A673 (cell line): ENCODE data around the gene XKR7. TPM values are rescaled to one million over a fixed set of nuclear protein-coding genes. Genes with fewer than 3 reads are reported as not detected.

Source experiments
- BruUV-seq: library from RNA; stranded (reverse); fragments of 400-500 nt; replicated peaks from 2 replicates; lab custom pipeline; 2021; lab: Mats Ljungman, UMichigan
- CTCF ChIA-PET: fragments of 300-600 bp; sonication (Branson Sonifier 250); formaldehyde crosslinking; loops from one replicate; lab custom pipeline; 2022; ENCODE audit warnings: antibody characterized with exemption; lab: Charles Lee
- POLR2A ChIA-PET: fragments of 300-600 bp; sonication (Branson Sonifier 250); formaldehyde crosslinking; loops from one replicate; lab custom pipeline; 2022; ENCODE audit warnings: antibody characterized with exemption; ENCODE audit not compliant: low non-redundant PET; lab: Charles Lee
- DNase-seq: peaks from one replicate; pipeline ENCODE4 v3.0.0-alpha.2; 2015; ENCODE audit warnings: low spot score
- H3K27ac ChIP-seq: fragments of 200-600 bp; sonication (generic); 2 replicates; pipeline ENCODE4 v1.5.1; 2016; ENCODE audit warnings: mixed run types, low read depth, mild to moderate bottlenecking, mixed read lengths, antibody characterized with exemption, low read length; ENCODE audit not compliant: poor library complexity, severe bottlenecking
- H3K27me3 ChIP-seq: fragments of 200-600 bp; sonication (generic); replicated peaks from 2 replicates; pipeline ENCODE4 v1.6.1; 2017; ENCODE audit warnings: mixed run types, low read depth, mild to moderate bottlenecking, mixed read lengths, antibody characterized with exemption, low read length; ENCODE audit not compliant: insufficient read depth, poor library complexity
- H3K36me3 ChIP-seq: fragments of 200-600 bp; sonication (generic); 2 replicates; pipeline ENCODE4 v1.6.1; 2016; ENCODE audit warnings: mixed run types, mild to moderate bottlenecking, mixed read lengths, antibody characterized with exemption, low read length; ENCODE audit not compliant: insufficient read depth, poor library complexity, severe bottlenecking
- H3K4me1 ChIP-seq: fragments of 200-600 bp; sonication (generic); 2 replicates; pipeline ENCODE4 v1.6.1; 2017; ENCODE audit warnings: mixed run types, mild to moderate bottlenecking, mixed read lengths, antibody characterized with exemption, low read length; ENCODE audit not compliant: insufficient read depth, poor library complexity, severe bottlenecking
- H3K4me3 ChIP-seq: fragments of 200-600 bp; sonication (generic); 2 replicates; pipeline ENCODE4 v1.5.1; 2016; ENCODE audit warnings: low read depth, mixed run types, mild to moderate bottlenecking, mixed read lengths, low read length; ENCODE audit not compliant: poor library complexity, severe bottlenecking
- H3K9me3 ChIP-seq: fragments of 200-600 bp; sonication (generic); 2 replicates; pipeline ENCODE4 v1.6.1; 2016; ENCODE audit warnings: mixed run types, low read depth, mild to moderate bottlenecking, mixed read lengths, antibody characterized with exemption, low read length; ENCODE audit not compliant: poor library complexity, severe bottlenecking
- EZH2 ChIP-seq: fragments of 200-600 bp; sonication (generic); IDR thresholded peaks from 2 replicates; pipeline ENCODE4 v1.6.1; 2017; ENCODE audit warnings: borderline replicate concordance, low read depth, mild to moderate bottlenecking, mixed read lengths, antibody characterized with exemption, low read length; ENCODE audit not compliant: poor library complexity, severe bottlenecking
- intact Hi-C: fragments of 100-400 bp; cut with micrococcal nuclease; formaldehyde crosslinking; loops from one replicate; pipeline ENCODE4 v1.10.0; 2022; ENCODE audit not compliant: unreplicated experiment
- total RNA-seq: library from RNA; stranded (reverse); gene quantifications from 2 replicates; pipeline ENCODE4 v1.2.3, GENCODE V29; 2021
- TF ChIP-seq, protein P1 (sequence below): fragments of 300-800, 200-600 bp; sonication (generic); conservative IDR thresholded peaks from 2 replicates; pipeline ENCODE4 v1.5.1; 2017; ENCODE audit warnings: low read depth, mild to moderate bottlenecking, antibody characterized with exemption, low read length, moderate library complexity, mixed read lengths

XKR7 gene
- total RNA-seq, 1 experiment from 2014 or later: not detected

- no peak overlapping the region for H3K4me3 ChIP-seq
- ChIA-PET CTCF (interaction anchor here (0.7 kb wide), 1 partner anchor 196 kb away, joined by 4 read pairs; no protein-coding TSS in a partner anchor), POLR2A (no interaction called here)
- peaks cover 31% of the 10 kb centered on the region for H3K27me3 ChIP-seq
- intact Hi-C loops: no loop called here
- no peaks in the 10 kb centered on the region for H3K36me3 ChIP-seq
- TF ChIP-seq, protein P1, sequence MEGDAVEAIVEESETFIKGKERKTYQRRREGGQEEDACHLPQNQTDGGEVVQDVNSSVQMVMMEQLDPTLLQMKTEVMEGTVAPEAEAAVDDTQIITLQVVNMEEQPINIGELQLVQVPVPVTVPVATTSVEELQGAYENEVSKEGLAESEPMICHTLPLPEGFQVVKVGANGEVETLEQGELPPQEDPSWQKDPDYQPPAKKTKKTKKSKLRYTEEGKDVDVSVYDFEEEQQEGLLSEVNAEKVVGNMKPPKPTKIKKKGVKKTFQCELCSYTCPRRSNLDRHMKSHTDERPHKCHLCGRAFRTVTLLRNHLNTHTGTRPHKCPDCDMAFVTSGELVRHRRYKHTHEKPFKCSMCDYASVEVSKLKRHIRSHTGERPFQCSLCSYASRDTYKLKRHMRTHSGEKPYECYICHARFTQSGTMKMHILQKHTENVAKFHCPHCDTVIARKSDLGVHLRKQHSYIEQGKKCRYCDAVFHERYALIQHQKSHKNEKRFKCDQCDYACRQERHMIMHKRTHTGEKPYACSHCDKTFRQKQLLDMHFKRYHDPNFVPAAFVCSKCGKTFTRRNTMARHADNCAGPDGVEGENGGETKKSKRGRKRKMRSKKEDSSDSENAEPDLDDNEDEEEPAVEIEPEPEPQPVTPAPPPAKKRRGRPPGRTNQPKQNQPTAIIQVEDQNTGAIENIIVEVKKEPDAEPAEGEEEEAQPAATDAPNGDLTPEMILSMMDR: no peak
- no peak for TF ChIP-seq EZH2
- no peak overlapping the region for H3K27ac ChIP-seq
- no TSS peak for BruUV-seq
- H3K9me3 ChIP-seq: no peaks in the 10 kb centered on the region
- DNase-seq: no peak
- no peaks in the 10 kb centered on the region for H3K4me1 ChIP-seq
Measured at GRCh38 chr20:31975874-31976273, 7.9 kb downstream of the XKR7 start.

DNA sequence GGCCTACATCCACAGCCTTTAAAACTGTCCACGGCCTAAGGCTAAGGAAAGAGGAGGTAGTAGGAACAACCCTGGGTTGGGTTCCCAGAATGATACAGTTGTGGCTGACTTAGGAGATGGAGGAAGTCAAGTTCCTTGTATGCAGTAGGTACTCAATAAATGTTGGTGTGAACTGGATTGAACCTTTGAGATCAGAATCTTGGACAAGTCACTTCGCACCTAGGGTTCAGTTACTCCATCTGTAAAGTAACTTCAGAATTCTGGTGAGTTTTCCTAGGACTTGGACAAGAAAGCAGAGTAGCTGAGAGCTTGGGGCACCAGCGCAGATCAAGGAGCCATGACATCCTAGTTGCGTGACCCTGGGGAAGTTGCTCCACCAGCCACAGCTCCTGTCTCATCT, 9.1 kb downstream of the XKR7 start:
- Histone ChIP-seq H3K9me3 (no peaks in the 10 kb centered on the region), H3K4me3 (no peak overlapping the region), H3K27me3 (peaks cover 19% of the 10 kb centered on the region), H3K4me1 (no peaks in the 10 kb centered on the region), H3K27ac (no peak overlapping the region), H3K36me3 (no peaks in the 10 kb centered on the region)
- ChIA-PET CTCF (no interaction called here), POLR2A (no interaction called here)
- DNase-seq: no peak
- BruUV-seq: no TSS peak
- intact Hi-C loops: no loop called here
- TF ChIP-seq, protein P1: no peak
- no peak for TF ChIP-seq EZH2

DNA sequence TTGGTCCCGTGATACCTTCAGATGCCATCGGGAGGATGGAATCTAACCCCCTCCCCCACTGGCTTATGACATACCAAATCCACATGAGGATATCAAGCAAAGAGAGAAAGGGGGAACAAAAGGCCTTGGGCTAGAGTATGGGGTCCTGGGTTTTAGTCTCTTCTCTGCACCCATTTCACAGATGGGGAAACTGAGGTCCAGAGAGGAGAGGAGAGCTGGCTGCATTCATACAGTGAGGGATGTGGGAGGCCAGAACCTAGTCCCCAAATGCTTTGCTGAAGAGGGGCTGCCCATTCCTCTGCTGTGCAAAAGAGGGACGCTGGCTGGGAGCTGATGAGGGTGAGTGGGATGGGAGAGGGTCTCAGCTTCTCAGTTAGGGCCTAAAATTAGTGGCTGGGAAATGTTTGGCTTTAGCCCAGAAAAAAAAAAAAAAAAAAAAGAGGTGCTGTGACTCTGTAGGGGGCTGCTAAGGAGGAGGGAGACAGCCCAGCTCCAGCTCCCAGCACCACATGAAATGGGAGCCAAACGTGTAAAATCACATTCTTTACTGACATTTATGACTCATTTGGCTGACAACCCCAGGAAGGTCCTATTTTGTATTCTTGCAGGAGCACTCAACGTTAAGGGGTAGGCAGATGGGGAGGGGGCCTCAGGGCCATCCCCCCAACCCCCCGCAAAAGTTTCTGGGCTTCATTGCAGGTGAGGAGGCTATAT, 11.9 kb downstream of the XKR7 start:
- H3K4me3 ChIP-seq: no peak overlapping the region
- no peaks in the 10 kb centered on the region for H3K9me3 ChIP-seq
- intact Hi-C loops: no loop called here
- H3K4me1 ChIP-seq: no peaks in the 10 kb centered on the region
- H3K36me3 ChIP-seq: no peaks in the 10 kb centered on the region
- no peak for DNase-seq
- BruUV-seq: no TSS peak
- peaks cover 5% of the 10 kb centered on the region for H3K27me3 ChIP-seq
- TF ChIP-seq, protein P1: no peak
- TF ChIP-seq EZH2: no peak
- no peak overlapping the region for H3K27ac ChIP-seq
- POLR2A ChIA-PET: no interaction called here
- CTCF ChIA-PET: no interaction called here
